Measurements from ENCODE around the gene FOXK1. TPM values are rescaled to one million over a fixed set of nuclear protein-coding genes. Genes with fewer than 3 reads are reported as not detected.

Gene FOXK1
- total and polyA plus RNA-seq, 9 donors: 5.8 to 43.9 (median 32.6) TPM

GRCh38 chr7:4759211-4759610 lies 77.1 kb downstream of the FOXK1 start:
- TF ChIP-seq CTCF (IDR thresholded peaks at IDR 0.05) (no peak), EP300 (IDR thresholded peaks at IDR 0.05) (no peak), POLR2A (IDR thresholded peaks at IDR 0.05) (no peak)
- Histone ChIP-seq H3K4me3 (no peak overlapping the region), H3K27me3 (no peaks in the 10 kb centered on the region), H3K27ac (no peak overlapping the region), H3K36me3 (no peaks in the 10 kb centered on the region), H3K4me1 (ENCODE audit: insufficient read depth) (no peaks in the 10 kb centered on the region), H3K9me3 (no peaks in the 10 kb centered on the region)
- DNase-seq: no peak
- intact Hi-C loops (cut with DNase I): loop anchor here in 2 of 4 donors (10.0 kb wide), 1 partner anchor 144 kb away; no protein-coding TSS in a partner anchor
- 93 to 95% (median 93%) methylated on average over 40 of the region's 40 CpGs for WGBS, 3 donors

DNA sequence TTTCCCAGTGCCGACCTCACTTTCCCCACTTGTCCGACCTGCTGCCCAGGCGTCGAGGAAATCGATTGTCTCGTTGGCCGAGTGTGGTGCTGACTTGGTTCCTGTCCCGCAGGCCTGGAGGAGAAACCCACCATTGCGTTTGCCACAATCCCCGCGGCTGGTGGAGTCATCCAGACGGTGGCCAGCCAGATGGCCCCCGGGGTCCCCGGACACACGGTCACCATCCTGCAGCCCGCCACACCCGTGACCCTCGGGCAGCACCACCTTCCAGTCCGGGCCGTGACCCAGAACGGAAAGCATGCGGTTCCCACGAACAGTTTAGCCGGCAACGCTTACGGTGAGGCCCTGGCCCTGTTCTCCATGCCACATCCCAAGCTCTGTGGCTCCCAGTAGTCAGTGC lies 78.9 kb downstream of the FOXK1 start:
- H3K4me1 ChIP-seq (ENCODE audit: insufficient read depth): no peaks in the 10 kb centered on the region
- 91 to 94% (median 93%) methylated on average over 26 of the region's 26 CpGs for WGBS, 3 donors
- no peak overlapping the region for H3K4me3 ChIP-seq
- no peaks in the 10 kb centered on the region for H3K27me3 ChIP-seq
- no peak for DNase-seq
- no peaks in the 10 kb centered on the region for H3K36me3 ChIP-seq
- TF ChIP-seq EP300 (IDR thresholded peaks at IDR 0.05) (no peak), POLR2A (IDR thresholded peaks at IDR 0.05) (no peak), CTCF (IDR thresholded peaks at IDR 0.05) (no peak)
- no peaks in the 10 kb centered on the region for H3K9me3 ChIP-seq
- intact Hi-C loops (cut with DNase I): no loop called here
- no peak overlapping the region for H3K27ac ChIP-seq

GRCh38 chr7:4762121-4763055 lies 80.3 kb downstream of the FOXK1 start:
- H3K4me1 ChIP-seq (ENCODE audit: insufficient read depth): no peaks in the 10 kb centered on the region
- H3K9me3 ChIP-seq: no peaks in the 10 kb centered on the region
- WGBS, 3 donors: 87 to 92% (median 91%) methylated on average over 48 to 54 of the region's 54 CpGs
- no peaks in the 10 kb centered on the region for H3K36me3 ChIP-seq
- H3K4me3 ChIP-seq: no peak overlapping the region
- H3K27ac ChIP-seq: no peak overlapping the region
- no peak for DNase-seq
- intact Hi-C loops (cut with DNase I): no loop called here
- TF ChIP-seq EP300 (IDR thresholded peaks at IDR 0.05): no peak
- no peak for TF ChIP-seq CTCF (IDR thresholded peaks at IDR 0.05)
- TF ChIP-seq POLR2A (IDR thresholded peaks at IDR 0.05): no peak
- H3K27me3 ChIP-seq: no peaks in the 10 kb centered on the region

DNA sequence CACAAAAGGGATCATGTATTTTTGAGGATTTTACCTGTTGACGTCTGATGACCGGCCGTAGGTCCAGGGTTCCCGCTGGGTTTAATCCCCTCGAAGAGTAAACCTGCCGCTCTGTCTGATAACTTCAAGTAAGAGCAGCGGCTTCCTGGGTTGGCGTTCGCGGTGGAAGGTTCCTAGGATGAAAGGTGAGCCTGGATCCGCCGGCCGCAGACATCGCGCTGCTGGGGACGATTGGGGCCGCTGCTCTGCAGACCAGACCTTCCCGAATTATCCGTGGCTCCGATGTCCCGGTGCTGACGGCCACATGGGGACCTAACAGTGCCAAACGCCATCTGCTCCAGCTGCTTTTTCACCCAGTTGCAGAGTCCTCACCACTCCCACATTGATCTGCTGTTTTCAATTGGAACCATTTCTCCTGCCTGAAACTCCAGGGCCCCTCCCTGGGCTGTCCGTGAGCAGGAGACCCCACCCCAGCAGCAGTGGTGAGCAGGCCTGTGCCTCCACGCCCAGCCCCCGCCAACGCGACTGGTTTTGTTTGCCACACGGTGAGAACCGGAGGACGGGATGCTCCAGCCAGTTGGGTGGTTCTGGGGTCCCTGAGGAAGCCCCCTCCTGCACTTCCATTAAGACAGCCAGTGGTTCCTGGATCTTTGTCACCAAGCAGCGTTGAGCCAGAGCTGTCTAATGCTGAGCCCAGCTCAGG lies 81.1 kb downstream of the FOXK1 start:
- H3K36me3 ChIP-seq: no peaks in the 10 kb centered on the region
- TF ChIP-seq EP300 (IDR thresholded peaks at IDR 0.05) (no peak), POLR2A (IDR thresholded peaks at IDR 0.05) (no peak), CTCF (IDR thresholded peaks at IDR 0.05) (no peak)
- intact Hi-C loops (cut with DNase I): no loop called here
- H3K4me1 ChIP-seq (ENCODE audit: insufficient read depth): no peaks in the 10 kb centered on the region
- no peak overlapping the region for H3K27ac ChIP-seq
- 93 to 94% (median 93%) methylated on average over 32 of the region's 32 CpGs for WGBS, 3 donors
- H3K4me3 ChIP-seq: no peak overlapping the region
- no peaks in the 10 kb centered on the region for H3K27me3 ChIP-seq
- H3K9me3 ChIP-seq: no peaks in the 10 kb centered on the region
- no peak for DNase-seq

All from ovary (tissue), 9 donors.